ENCODE data around the gene CRYBB1.

The CRYBB1 gene

GRCh38 chr22:26643418-26644100 lies 25.7 kb upstream of the CRYBB1 start:
- Histone ChIP-seq H3K4me2 (ENCODE audit: low read depth, low read length) (peak overlapping the region; percentile 62; the same call in 1 of the 2 replicates), H3K4me1 (ENCODE audit: low read length) (peaks cover 63% of the 10 kb centered on the region), H4K20me1 (ENCODE audit: insufficient read depth, low read length) (no peaks in the 10 kb centered on the region), H2AFZ (ENCODE audit: low read length) (peak overlapping the region; percentile 55), H3K79me2 (ENCODE audit: low read length) (0 out of 2 replicates have a peak, but pooled peaks cover 4% of the 10 kb centered on the region), H3K9ac (ENCODE audit: low read length) (no peak overlapping the region; the same call in 1 of the 2 replicates), H3K9me3 (replicated peaks; ENCODE audit: insufficient read depth, low read length) (no peaks in the 10 kb centered on the region), H3F3A (ENCODE audit: insufficient read depth, low read length) (peaks cover 30% of the 10 kb centered on the region), H3K27me3 (replicated peaks; ENCODE audit: insufficient read depth, low read length) (no peaks in the 10 kb centered on the region), H3K4me3 (ENCODE audit: low read length) (no peak overlapping the region), H3K27ac (ENCODE audit: low read length) (peak overlapping the region; percentile 73; the same call in 1 of the 2 replicates), H3K36me3 (replicated peaks; ENCODE audit: insufficient read depth, low read length) (no peaks in the 10 kb centered on the region), H3K9me2 (replicated peaks; ENCODE audit: insufficient read depth, low read length) (no peaks in the 10 kb centered on the region)
- DNase-seq: no peak
- TF ChIP-seq EZH2phosphoT487 (IDR thresholded peaks at IDR 0.05; ENCODE audit: low read length) (no peak), CTCF (IDR thresholded peaks at IDR 0.05; ENCODE audit: low read length) (no peak)

- H3K9me3 ChIP-seq (replicated peaks; ENCODE audit: insufficient read depth, low read length): no peaks in the 10 kb centered on the region
- peak overlapping the region; percentile 18; the same call in 1 of the 2 replicates for H3K4me3 ChIP-seq (ENCODE audit: low read length)
- no peaks in the 10 kb centered on the region for H4K20me1 ChIP-seq (ENCODE audit: insufficient read depth, low read length)
- peak overlapping the region; percentile 73 for H3K27ac ChIP-seq (ENCODE audit: low read length)
- TF ChIP-seq EZH2phosphoT487 (IDR thresholded peaks at IDR 0.05; ENCODE audit: low read length) (no peak), EZH2 (optimal IDR thresholded peaks at IDR 0.05; ENCODE audit: low read depth, low read length) (no peak), CTCF (IDR thresholded peaks at IDR 0.05; ENCODE audit: low read length) (peak; percentile 45)
- H3K9me2 ChIP-seq (replicated peaks; ENCODE audit: insufficient read depth, low read length): no peaks in the 10 kb centered on the region
- H3K9ac ChIP-seq (ENCODE audit: low read length): peak overlapping the region; percentile 56
- H2AFZ ChIP-seq (ENCODE audit: low read length): peak overlapping the region; percentile 55
- H3K36me3 ChIP-seq (replicated peaks; ENCODE audit: insufficient read depth, low read length): no peaks in the 10 kb centered on the region
- 0 out of 2 replicates have a peak, but pooled peaks cover 4% of the 10 kb centered on the region for H3K79me2 ChIP-seq (ENCODE audit: low read length)
- DNase-seq: peak; percentile 68
- H3K27me3 ChIP-seq (replicated peaks; ENCODE audit: insufficient read depth, low read length): no peaks in the 10 kb centered on the region
- H3F3A ChIP-seq (ENCODE audit: insufficient read depth, low read length): peaks cover 24% of the 10 kb centered on the region
- peaks cover 58% of the 10 kb centered on the region for H3K4me1 ChIP-seq (ENCODE audit: low read length)
- H3K4me2 ChIP-seq (ENCODE audit: low read depth, low read length): peak overlapping the region; percentile 62
Measured at GRCh38 chr22:26642465-26643417, 24.9 kb upstream of the CRYBB1 start.

- Histone ChIP-seq H3K4me3 (ENCODE audit: low read length) (no peak overlapping the region), H3K4me2 (ENCODE audit: low read depth, low read length) (no peak overlapping the region), H3K9me3 (replicated peaks; ENCODE audit: insufficient read depth, low read length) (no peaks in the 10 kb centered on the region), H3K27ac (ENCODE audit: low read length) (no peak overlapping the region), H3K9ac (ENCODE audit: low read length) (no peak overlapping the region), H3K79me2 (ENCODE audit: low read length) (no peaks in the 10 kb centered on the region), H3F3A (ENCODE audit: insufficient read depth, low read length) (no peaks in the 10 kb centered on the region), H3K4me1 (ENCODE audit: low read length) (0 out of 2 replicates have a peak, but pooled peaks cover 2% of the 10 kb centered on the region), H4K20me1 (ENCODE audit: insufficient read depth, low read length) (no peaks in the 10 kb centered on the region), H3K27me3 (replicated peaks; ENCODE audit: insufficient read depth, low read length) (no peaks in the 10 kb centered on the region), H2AFZ (ENCODE audit: low read length) (no peak overlapping the region), H3K36me3 (replicated peaks; ENCODE audit: insufficient read depth, low read length) (no peaks in the 10 kb centered on the region), H3K9me2 (replicated peaks; ENCODE audit: insufficient read depth, low read length) (no peaks in the 10 kb centered on the region)
- no peak for DNase-seq
- TF ChIP-seq EZH2 (optimal IDR thresholded peaks at IDR 0.05; ENCODE audit: low read depth, low read length) (no peak), EZH2phosphoT487 (IDR thresholded peaks at IDR 0.05; ENCODE audit: low read length) (no peak), CTCF (IDR thresholded peaks at IDR 0.05; ENCODE audit: low read length) (no peak)
Measured at GRCh38 chr22:26636296-26636695, 18.5 kb upstream of the CRYBB1 start.

All from MM.1S (cell line).